ACHN (cell line): ENCODE measurements around the gene OPCML.

Experiments used
- DNase-seq: peaks from one replicate; pipeline ENCODE4 v3.0.0-alpha.2; 2015
- in situ Hi-C: cut with HindIII; loops from 2 replicates; pipeline ENCODE4 v1.10.0; 2017; ENCODE audit warnings: low sequenced_read_pairs, low pct_ligation_motif_present, low pct_unique_long_range_greater_than_20kb

Gene OPCML

DNA sequence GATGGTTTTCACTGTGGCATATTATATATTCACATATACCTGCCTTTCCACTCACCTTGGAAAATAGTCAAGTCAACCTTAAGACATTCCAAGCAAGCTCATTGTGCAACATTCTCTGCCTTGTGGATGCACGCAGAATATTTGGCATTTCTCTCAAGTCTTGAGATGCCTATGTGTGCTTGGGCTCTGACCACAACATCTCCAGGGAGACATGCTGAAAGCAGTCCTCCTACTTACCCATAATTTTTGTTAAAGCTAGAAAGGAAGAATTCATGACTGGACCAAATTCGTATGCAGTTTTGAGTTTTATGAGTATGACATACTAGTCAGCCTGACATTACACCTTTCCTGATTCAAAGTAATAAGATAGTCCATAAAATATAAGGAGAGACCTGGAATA, 684.0 kb downstream of the OPCML start:
- in situ Hi-C loops: no loop called here
- DNase-seq: no peak

- no peak for DNase-seq
- in situ Hi-C loops: no loop called here
Observed at GRCh38 chr11:132846075-132846474, 686.2 kb downstream of the OPCML start.

DNA sequence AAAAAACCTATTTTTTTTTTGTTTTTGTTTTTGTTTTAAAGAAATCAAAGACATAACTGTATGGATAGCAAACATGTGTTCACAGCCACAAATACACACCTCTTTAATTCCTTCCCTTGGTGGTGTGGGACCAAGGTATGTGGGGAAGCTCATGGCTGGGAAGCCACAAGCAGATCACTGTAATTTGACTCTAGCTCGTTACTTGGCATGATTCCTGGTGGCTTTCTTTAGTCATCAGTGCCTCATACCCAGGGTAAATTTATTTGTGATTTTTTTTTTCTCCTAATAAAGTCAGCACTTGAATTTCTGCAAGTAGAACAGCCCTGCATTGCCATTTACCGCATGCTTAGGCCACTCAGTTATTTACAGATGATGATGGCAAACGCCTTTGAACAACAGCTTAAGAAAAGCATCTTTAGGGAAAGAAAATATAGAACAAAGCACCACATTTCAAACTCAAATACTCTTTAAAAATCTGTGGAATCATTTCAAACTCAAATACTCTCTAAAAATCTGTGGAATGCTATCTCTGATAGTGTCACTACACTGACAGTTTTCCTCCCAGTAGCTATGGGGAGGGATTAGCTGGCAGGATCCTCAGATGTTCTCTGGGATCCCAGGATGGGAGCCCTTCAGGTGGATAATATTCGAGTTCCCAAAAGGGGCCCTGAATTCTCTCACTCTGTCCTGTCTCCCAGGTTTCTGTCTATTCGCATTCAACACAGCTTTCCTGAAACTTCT, 687.2 kb downstream of the OPCML start:
- no peak for DNase-seq
- in situ Hi-C loops: no loop called here

- in situ Hi-C loops: no loop called here
- no peak for DNase-seq
Observed at GRCh38 chr11:132840660-132841059, 691.6 kb downstream of the OPCML start.

GRCh38 chr11:132840191-132840590, 692.1 kb downstream of the OPCML start:
- DNase-seq: no peak
- in situ Hi-C loops: no loop called here

DNA sequence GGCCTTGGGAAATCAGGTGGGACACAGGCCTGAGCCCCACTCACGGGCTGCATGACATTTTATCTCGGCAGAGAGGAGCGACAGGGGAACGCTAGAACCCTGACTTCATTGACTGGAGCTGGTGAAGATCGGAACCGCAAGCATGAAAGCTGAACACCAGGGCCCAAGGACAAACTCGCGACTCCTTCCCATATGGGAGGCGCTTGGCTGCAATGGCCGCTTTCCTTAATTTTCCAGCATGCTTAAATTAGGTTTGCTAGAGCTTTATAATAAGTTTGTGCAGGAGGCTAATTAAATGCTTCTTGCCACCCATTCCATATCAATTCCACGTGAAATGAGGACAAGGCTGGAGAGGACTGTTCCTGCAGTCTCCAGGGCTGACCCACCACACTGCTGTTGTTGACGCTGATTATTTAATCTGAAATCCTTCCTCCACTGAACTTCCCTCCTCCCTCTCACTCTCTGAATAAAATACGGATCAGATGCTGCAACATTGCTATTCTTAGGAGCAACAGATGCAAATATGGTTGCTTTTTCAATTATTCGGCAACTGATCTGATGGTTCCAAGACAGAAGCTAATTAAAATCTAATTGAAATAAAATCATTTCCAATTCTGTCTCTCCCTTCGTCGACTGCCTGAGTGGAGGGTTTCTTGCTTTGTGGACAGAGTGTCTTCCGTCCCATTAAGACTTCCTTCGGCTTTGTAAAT, 692.9 kb downstream of the OPCML start:
- DNase-seq: no peak
- in situ Hi-C loops: no loop called here

- no peak for DNase-seq
Observed at GRCh38 chr11:132838627-132839026, 693.7 kb downstream of the OPCML start.

GRCh38 chr11:132831272-132831671, 701.0 kb downstream of the OPCML start:
- in situ Hi-C loops: no loop called here
- no peak for DNase-seq

More at GRCh38 chr11:132838627-132839026, 693.7 kb downstream of the OPCML start:
- in situ Hi-C loops: no loop called here

GRCh38 chr11:132824642-132825041, 707.7 kb downstream of the OPCML start:
- in situ Hi-C loops: no loop called here
- no peak for DNase-seq

GRCh38 chr11:132822276-132822675, 710.0 kb downstream of the OPCML start:
- no peak for DNase-seq
- in situ Hi-C loops: no loop called here

- in situ Hi-C loops: no loop called here
- DNase-seq: no peak
Observed at GRCh38 chr11:132821499-132821898, 710.8 kb downstream of the OPCML start.

DNA sequence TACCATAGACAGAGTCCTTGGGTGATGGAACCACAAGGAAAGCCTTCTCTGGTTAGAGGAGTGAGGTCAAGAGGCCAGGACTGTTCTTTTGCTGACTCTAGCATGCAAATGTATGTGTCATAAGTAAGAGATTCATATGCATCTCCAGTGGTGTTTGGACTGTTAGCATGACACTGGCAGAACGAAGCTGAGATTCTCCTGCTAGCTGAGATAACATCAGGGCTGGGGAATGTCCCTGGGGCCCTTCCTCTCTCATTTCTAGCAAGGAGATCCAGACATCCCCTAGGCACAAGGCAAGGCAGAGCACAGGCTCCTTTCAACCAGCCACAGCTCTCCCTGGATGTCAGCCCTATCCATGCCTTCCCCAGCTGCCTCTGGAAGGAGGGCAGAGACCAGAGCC, 711.3 kb downstream of the OPCML start:
- in situ Hi-C loops: no loop called here
- DNase-seq: no peak

- no peak for DNase-seq
- in situ Hi-C loops: no loop called here
Observed at GRCh38 chr11:132818951-132819350, 713.4 kb downstream of the OPCML start.

DNA sequence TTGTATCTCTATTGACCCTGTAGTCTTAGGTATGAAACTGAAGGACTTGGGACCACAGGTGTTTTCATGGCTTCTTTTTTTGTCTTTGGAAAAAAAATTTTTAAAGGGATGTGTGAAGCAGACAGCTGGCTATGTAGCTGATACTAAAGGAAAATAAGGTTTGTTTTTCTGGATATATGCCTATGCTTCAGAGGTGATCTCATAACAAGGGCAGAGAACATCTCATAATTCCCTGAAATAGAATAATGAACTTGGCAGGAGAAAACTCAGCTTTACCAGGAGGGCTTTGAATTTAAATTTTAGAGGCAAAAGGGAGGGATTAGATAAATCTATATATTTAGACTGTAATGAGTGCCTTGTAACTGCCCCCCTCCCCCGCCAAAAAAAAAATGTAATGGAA, 714.9 kb downstream of the OPCML start:
- in situ Hi-C loops: no loop called here
- DNase-seq: no peak

GRCh38 chr11:132814410-132814809, 717.9 kb downstream of the OPCML start:
- in situ Hi-C loops: no loop called here
- no peak for DNase-seq

DNA sequence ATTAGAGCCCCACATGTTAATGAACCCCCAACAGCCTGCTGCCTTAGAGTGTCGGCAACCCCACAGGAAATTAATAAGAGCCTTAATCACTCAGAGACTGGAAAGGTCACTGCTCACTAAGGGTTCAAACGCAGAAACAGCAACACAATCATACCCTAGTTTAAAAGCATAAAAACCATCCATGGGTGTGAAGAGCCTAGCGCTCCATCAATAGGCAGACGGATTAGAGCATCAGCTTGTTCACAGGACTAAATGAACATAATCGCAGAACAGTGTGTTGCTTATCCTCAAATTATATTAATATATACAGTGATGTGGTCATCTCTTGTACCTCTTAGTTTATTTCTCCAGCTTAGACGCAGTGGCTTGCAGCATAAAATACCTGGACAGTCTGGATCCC, 720.7 kb downstream of the OPCML start:
- in situ Hi-C loops: no loop called here
- DNase-seq: no peak

- DNase-seq: no peak
- in situ Hi-C loops: no loop called here
Observed at GRCh38 chr11:132809070-132809469, 723.2 kb downstream of the OPCML start.

- in situ Hi-C loops: no loop called here
- DNase-seq: no peak
Observed at GRCh38 chr11:132804258-132804657, 728.0 kb downstream of the OPCML start.

- DNase-seq: no peak
- in situ Hi-C loops: no loop called here
Observed at GRCh38 chr11:132803436-132803835, 728.9 kb downstream of the OPCML start.

GRCh38 chr11:132802947-132803346, 729.4 kb downstream of the OPCML start:
- in situ Hi-C loops: no loop called here
- DNase-seq: no peak
